Measurements from ENCODE around the gene CCDC196.
"Not testable (repeated sequence)": the region's sequence is repeated elsewhere in the genome, so short reads cannot be mapped to it uniquely, and the experiment has no call there.

Gene CCDC196

GRCh38 chr14:66496188-66496807, 10.1 kb downstream of the CCDC196 start:
- Histone ChIP-seq H3K27me3 (replicated peaks; ENCODE audit: control insufficient read depth, insufficient read depth, low read length) (no peaks in the 10 kb centered on the region), H3K9me3 (ENCODE audit: control insufficient read depth, low read length) (no peaks in the 10 kb centered on the region), H3K9ac (ENCODE audit: low read length) (no peak overlapping the region), H3K4me1 (ENCODE audit: control insufficient read depth, insufficient read depth, low read length) (peaks cover 8% of the 10 kb centered on the region), H3K36me3 (ENCODE audit: control insufficient read depth, insufficient read depth, low read length, severe bottlenecking) (no peaks in the 10 kb centered on the region), H3K4me3 (ENCODE audit: low read length) (peak overlapping the region; percentile 63)
- DNase-seq (ENCODE audit: low read depth), result no peak

- no peak for DNase-seq (ENCODE audit: low read depth)
Measured at GRCh38 chr14:66496911-66497310, 10.7 kb downstream of the CCDC196 start.

GRCh38 chr14:66498311-66498710, 12.1 kb downstream of the CCDC196 start:
- Histone ChIP-seq H3K36me3 (ENCODE audit: control insufficient read depth, insufficient read depth, low read length, severe bottlenecking) (no peaks in the 10 kb centered on the region), H3K4me3 (ENCODE audit: low read length) (no peak overlapping the region), H3K9ac (ENCODE audit: low read length) (no peak overlapping the region), H3K9me3 (ENCODE audit: control insufficient read depth, low read length) (no peaks in the 10 kb centered on the region), H3K4me1 (ENCODE audit: control insufficient read depth, insufficient read depth, low read length) (peaks cover 8% of the 10 kb centered on the region), H3K27me3 (replicated peaks; ENCODE audit: control insufficient read depth, insufficient read depth, low read length) (no peaks in the 10 kb centered on the region)
- DNase-seq (ENCODE audit: low read depth), result no peak

More at GRCh38 chr14:66496911-66497310, 10.7 kb downstream of the CCDC196 start:
- Histone ChIP-seq H3K4me1 (ENCODE audit: control insufficient read depth, insufficient read depth, low read length) (peaks cover 8% of the 10 kb centered on the region), H3K4me3 (ENCODE audit: low read length) (no peak overlapping the region), H3K9me3 (ENCODE audit: control insufficient read depth, low read length) (no peaks in the 10 kb centered on the region), H3K9ac (ENCODE audit: low read length) (no peak overlapping the region), H3K27me3 (replicated peaks; ENCODE audit: control insufficient read depth, insufficient read depth, low read length) (no peaks in the 10 kb centered on the region), H3K36me3 (ENCODE audit: control insufficient read depth, insufficient read depth, low read length, severe bottlenecking) (no peaks in the 10 kb centered on the region)

- Histone ChIP-seq H3K27me3 (replicated peaks; ENCODE audit: control insufficient read depth, insufficient read depth, low read length) (no peaks in the 10 kb centered on the region), H3K9me3 (ENCODE audit: control insufficient read depth, low read length) (no peaks in the 10 kb centered on the region), H3K4me3 (ENCODE audit: low read length) (no peak overlapping the region), H3K4me1 (ENCODE audit: control insufficient read depth, insufficient read depth, low read length) (no peaks in the 10 kb centered on the region), H3K36me3 (ENCODE audit: control insufficient read depth, insufficient read depth, low read length, severe bottlenecking) (no peaks in the 10 kb centered on the region), H3K9ac (ENCODE audit: low read length) (no peak overlapping the region)
- no peak for DNase-seq (ENCODE audit: low read depth)
Measured at GRCh38 chr14:66501592-66501991, 15.4 kb downstream of the CCDC196 start.

- not testable (repeated sequence) for H3K9ac ChIP-seq (ENCODE audit: low read length); DNase-seq (ENCODE audit: low read depth); H3K36me3 ChIP-seq (ENCODE audit: control insufficient read depth, insufficient read depth, low read length, severe bottlenecking); H3K9me3 ChIP-seq (ENCODE audit: control insufficient read depth, low read length); H3K4me1 ChIP-seq (ENCODE audit: control insufficient read depth, insufficient read depth, low read length); H3K4me3 ChIP-seq (ENCODE audit: low read length); H3K27me3 ChIP-seq (replicated peaks; ENCODE audit: control insufficient read depth, insufficient read depth, low read length)
Measured at GRCh38 chr14:66502836-66503235, 16.7 kb downstream of the CCDC196 start.

- H3K9me3 ChIP-seq (ENCODE audit: control insufficient read depth, low read length), result no peaks in the 10 kb centered on the region
- no peaks in the 10 kb centered on the region for H3K27me3 ChIP-seq (replicated peaks; ENCODE audit: control insufficient read depth, insufficient read depth, low read length)
- peaks cover 7% of the 10 kb centered on the region for H3K4me1 ChIP-seq (ENCODE audit: control insufficient read depth, insufficient read depth, low read length)
- DNase-seq (ENCODE audit: low read depth), result peak; percentile 21
- H3K9ac ChIP-seq (ENCODE audit: low read length), result no peak overlapping the region
- no peak overlapping the region for H3K4me3 ChIP-seq (ENCODE audit: low read length)
- no peaks in the 10 kb centered on the region for H3K36me3 ChIP-seq (ENCODE audit: control insufficient read depth, insufficient read depth, low read length, severe bottlenecking)
Measured at GRCh38 chr14:66503532-66503931, 17.4 kb downstream of the CCDC196 start.

GRCh38 chr14:66507181-66507721, 21.1 kb downstream of the CCDC196 start:
- Histone ChIP-seq H3K4me3 (ENCODE audit: low read length) (peak overlapping the region; percentile 98), H3K9ac (ENCODE audit: low read length) (peak overlapping the region; percentile 91), H3K4me1 (ENCODE audit: control insufficient read depth, insufficient read depth, low read length) (peaks cover 17% of the 10 kb centered on the region), H3K27me3 (replicated peaks; ENCODE audit: control insufficient read depth, insufficient read depth, low read length) (no peaks in the 10 kb centered on the region), H3K36me3 (ENCODE audit: control insufficient read depth, insufficient read depth, low read length, severe bottlenecking) (no peaks in the 10 kb centered on the region), H3K9me3 (ENCODE audit: control insufficient read depth, low read length) (no peaks in the 10 kb centered on the region)
- DNase-seq (ENCODE audit: low read depth), result no peak

- H3K4me1 ChIP-seq (ENCODE audit: control insufficient read depth, insufficient read depth, low read length), result peaks cover 18% of the 10 kb centered on the region
- no peaks in the 10 kb centered on the region for H3K27me3 ChIP-seq (replicated peaks; ENCODE audit: control insufficient read depth, insufficient read depth, low read length)
- H3K4me3 ChIP-seq (ENCODE audit: low read length), result peak within 1 kb of the TSS; percentile 98
Measured at GRCh38 chr14:66507722-66508546, 21.8 kb downstream of the CCDC196 start, which contains the start of gene GPHN. GPHN (plus strand) TSS chr14:66508147.

GRCh38 chr14:66508547-66508845, 22.3 kb downstream of the CCDC196 start:
- Histone ChIP-seq H3K4me1 (ENCODE audit: control insufficient read depth, insufficient read depth, low read length) (peaks cover 18% of the 10 kb centered on the region), H3K4me3 (ENCODE audit: low read length) (peak overlapping the region; percentile 98), H3K9me3 (ENCODE audit: control insufficient read depth, low read length) (no peaks in the 10 kb centered on the region), H3K27me3 (replicated peaks; ENCODE audit: control insufficient read depth, insufficient read depth, low read length) (no peaks in the 10 kb centered on the region), H3K9ac (ENCODE audit: low read length) (peak overlapping the region; percentile 91), H3K36me3 (ENCODE audit: control insufficient read depth, insufficient read depth, low read length, severe bottlenecking) (no peaks in the 10 kb centered on the region)
- no peak for DNase-seq (ENCODE audit: low read depth)

More at GRCh38 chr14:66507722-66508546, 21.8 kb downstream of the CCDC196 start, which contains the start of gene GPHN:
- Histone ChIP-seq H3K9ac (ENCODE audit: low read length) (peak within 1 kb of the TSS; percentile 91), H3K9me3 (ENCODE audit: control insufficient read depth, low read length) (no peaks in the 10 kb centered on the region), H3K36me3 (ENCODE audit: control insufficient read depth, insufficient read depth, low read length, severe bottlenecking) (no peaks in the 10 kb centered on the region)
- peak; percentile 99 for DNase-seq (ENCODE audit: low read depth)

GRCh38 chr14:66508846-66509621, 22.9 kb downstream of the CCDC196 start:
- Histone ChIP-seq H3K4me3 (ENCODE audit: low read length) (peak overlapping the region; percentile 98), H3K27me3 (replicated peaks; ENCODE audit: control insufficient read depth, insufficient read depth, low read length) (no peaks in the 10 kb centered on the region), H3K9ac (ENCODE audit: low read length) (peak overlapping the region; percentile 91), H3K9me3 (ENCODE audit: control insufficient read depth, low read length) (no peaks in the 10 kb centered on the region), H3K36me3 (ENCODE audit: control insufficient read depth, insufficient read depth, low read length, severe bottlenecking) (no peaks in the 10 kb centered on the region), H3K4me1 (ENCODE audit: control insufficient read depth, insufficient read depth, low read length) (peaks cover 21% of the 10 kb centered on the region)
- DNase-seq (ENCODE audit: low read depth), result peak; percentile 63

GRCh38 chr14:66509874-66510273, 23.7 kb downstream of the CCDC196 start:
- H3K4me1 ChIP-seq (ENCODE audit: control insufficient read depth, insufficient read depth, low read length), result peaks cover 30% of the 10 kb centered on the region
- H3K27me3 ChIP-seq (replicated peaks; ENCODE audit: control insufficient read depth, insufficient read depth, low read length), result no peaks in the 10 kb centered on the region
- no peaks in the 10 kb centered on the region for H3K36me3 ChIP-seq (ENCODE audit: control insufficient read depth, insufficient read depth, low read length, severe bottlenecking)
- peak; percentile 30 for DNase-seq (ENCODE audit: low read depth)
- peak overlapping the region; percentile 98 for H3K4me3 ChIP-seq (ENCODE audit: low read length)
- peak overlapping the region; percentile 91 for H3K9ac ChIP-seq (ENCODE audit: low read length)
- no peaks in the 10 kb centered on the region for H3K9me3 ChIP-seq (ENCODE audit: control insufficient read depth, low read length)
